GM12864 (cell line): ENCODE results near the gene PPL.
"Not testable (repeated sequence)": the region's sequence is repeated elsewhere in the genome, so short reads cannot be mapped to it uniquely, and the experiment has no call there.

Experiments
- DNase-seq: peaks from one replicate; pipeline ENCODE4 v3.0.0-alpha.2; 2011; ENCODE audit warnings: low read depth
- H3K4me3 ChIP-seq: 2 replicates; pipeline ENCODE4 v1.5.1; 2011; ENCODE audit warnings: mild to moderate bottlenecking, low read depth, low read length, control low read depth
- CTCF ChIP-seq: IDR thresholded peaks from 2 replicates; pipeline ENCODE4 v1.5.1; 2011; ENCODE audit warnings: low read depth, mild to moderate bottlenecking, moderate library complexity, low read length, control low read depth, inconsistent platforms; ENCODE audit errors: missing control alignments

Gene PPL

GRCh38 chr16:4931381-4931780 lies 5.6 kb downstream of the PPL start:
- no peak for TF ChIP-seq CTCF
- DNase-seq, result no peak
- no peak overlapping the region for H3K4me3 ChIP-seq

GRCh38 chr16:4929619-4930018 lies 7.3 kb downstream of the PPL start:
- not testable (repeated sequence) for DNase-seq, H3K4me3 ChIP-seq

GRCh38 chr16:4928227-4928626 lies 8.7 kb downstream of the PPL start:
- no peak overlapping the region for H3K4me3 ChIP-seq
- TF ChIP-seq CTCF, result no peak
- DNase-seq, result no peak

- no peak for TF ChIP-seq CTCF
- no peak overlapping the region for H3K4me3 ChIP-seq
- no peak for DNase-seq
Measured at GRCh38 chr16:4927661-4928060, 9.3 kb downstream of the PPL start.

- TF ChIP-seq CTCF, result no peak
- H3K4me3 ChIP-seq, result no peak overlapping the region
- no peak for DNase-seq
Measured at GRCh38 chr16:4926928-4927327, 10.0 kb downstream of the PPL start.

- TF ChIP-seq CTCF, result no peak
- H3K4me3 ChIP-seq, result no peak overlapping the region
- DNase-seq, result no peak
Measured at GRCh38 chr16:4925791-4926190, 11.2 kb downstream of the PPL start.

GRCh38 chr16:4925293-4925607 lies 11.7 kb downstream of the PPL start:
- no peak for TF ChIP-seq CTCF
- DNase-seq, result no peak
- no peak overlapping the region for H3K4me3 ChIP-seq
